HEK293 (cell line): ENCODE data around the gene ALG12.
A peak's percentile ranks its signal among the peaks of the same experiment; 100 is the strongest.

Experiments
- HOXA7 ChIP-seq: sonication (generic); formaldehyde crosslinking; IDR thresholded peaks from 2 replicates; pipeline ENCODE4 v1.8.1; 2022; ENCODE audit warnings: missing genetic modification reagents, borderline replicate concordance
- SP7 ChIP-seq: fragments of 450-650 bp; formaldehyde crosslinking; IDR thresholded peaks from 2 replicates; pipeline ENCODE4 v1.5.1; 2016; ENCODE audit warnings: missing biosample characterization, missing genetic modification characterization
- TSHZ1 ChIP-seq: fragments of 450-650 bp; formaldehyde crosslinking; IDR thresholded peaks from 2 replicates; pipeline ENCODE4 v1.5.1; 2016; ENCODE audit warnings: missing biosample characterization, missing genetic modification characterization, borderline replicate concordance
- YY2 ChIP-seq: fragments of 450-650 bp; formaldehyde crosslinking; IDR thresholded peaks from 2 replicates; pipeline ENCODE4 v1.5.1; 2016; ENCODE audit warnings: missing biosample characterization, missing genetic modification characterization
- ZBTB11 ChIP-seq: fragments of 450-650 bp; formaldehyde crosslinking; conservative IDR thresholded peaks from 2 replicates; pipeline ENCODE4 v1.5.1; 2016; ENCODE audit warnings: low read depth, missing biosample characterization, missing genetic modification characterization
- ZBTB17 ChIP-seq: fragments of 450-650 bp; formaldehyde crosslinking; IDR thresholded peaks from 2 replicates; pipeline ENCODE4 v1.5.1; 2016; ENCODE audit warnings: missing biosample characterization, missing genetic modification characterization
- ZBTB20 ChIP-seq: fragments of 450-650 bp; formaldehyde crosslinking; IDR thresholded peaks from 2 replicates; pipeline ENCODE4 v1.5.1; 2016; ENCODE audit warnings: missing biosample characterization, missing genetic modification characterization
- ZBTB26 ChIP-seq: fragments of 450-650 bp; formaldehyde crosslinking; optimal IDR thresholded peaks from 2 replicates; pipeline ENCODE3; 2016; ENCODE audit warnings: missing biosample characterization, mild to moderate bottlenecking, missing genetic modification characterization
- ZIC2 ChIP-seq: fragments of 450-650 bp; formaldehyde crosslinking; IDR thresholded peaks from 2 replicates; pipeline ENCODE4 v1.5.1; 2016; ENCODE audit warnings: missing biosample characterization, missing genetic modification characterization
- ZNF280C ChIP-seq: fragments of 450-650 bp; formaldehyde crosslinking; IDR thresholded peaks from 2 replicates; pipeline ENCODE4 v1.5.1; 2016; ENCODE audit warnings: missing biosample characterization, missing genetic modification characterization
- ZNF335 ChIP-seq: fragments of 450-650 bp; formaldehyde crosslinking; conservative IDR thresholded peaks from 2 replicates; pipeline ENCODE4 v1.5.1; 2016; ENCODE audit warnings: missing biosample characterization, missing genetic modification characterization
- ZNF341 ChIP-seq: fragments of 450-650 bp; formaldehyde crosslinking; IDR thresholded peaks from 2 replicates; pipeline ENCODE4; 2016; ENCODE audit warnings: low read depth, missing biosample characterization, missing genetic modification characterization
- ZNF354C ChIP-seq: fragments of 450-650 bp; formaldehyde crosslinking; IDR thresholded peaks from 2 replicates; pipeline ENCODE4 v1.5.1; 2016; ENCODE audit warnings: missing biosample characterization, missing genetic modification characterization, low read depth, borderline replicate concordance
- ZNF416 ChIP-seq: fragments of 450-650 bp; formaldehyde crosslinking; IDR thresholded peaks from 2 replicates; pipeline ENCODE4 v1.5.1; 2016; ENCODE audit warnings: missing biosample characterization, missing genetic modification characterization
- ZNF521 ChIP-seq: fragments of 450-650 bp; formaldehyde crosslinking; IDR thresholded peaks from 2 replicates; pipeline ENCODE4 v1.5.1; 2017; ENCODE audit warnings: missing biosample characterization, mild to moderate bottlenecking, missing genetic modification characterization
- ZNF580 ChIP-seq: fragments of 450-650 bp; formaldehyde crosslinking; IDR thresholded peaks from 2 replicates; pipeline ENCODE4 v1.5.1; 2016; ENCODE audit warnings: missing biosample characterization, missing genetic modification characterization
- ZNF660 ChIP-seq: fragments of 450-650 bp; IDR thresholded peaks from 2 replicates; pipeline ENCODE4 v1.5.1; 2018; ENCODE audit warnings: missing biosample characterization, mild to moderate bottlenecking, missing genetic modification characterization
- ZNF670 ChIP-seq: fragments of 450-650 bp; formaldehyde crosslinking; IDR thresholded peaks from 2 replicates; pipeline ENCODE4 v1.5.1; 2016; ENCODE audit warnings: missing biosample characterization, missing genetic modification characterization, low read depth
- ZNF677 ChIP-seq: fragments of 450-650 bp; IDR thresholded peaks from 2 replicates; pipeline ENCODE4 v1.5.0; 2018; ENCODE audit warnings: missing biosample characterization, mild to moderate bottlenecking, missing genetic modification characterization, moderate library complexity
- ZNF76 ChIP-seq: fragments of 450-650 bp; formaldehyde crosslinking; IDR thresholded peaks from 2 replicates; pipeline ENCODE4; 2016; ENCODE audit warnings: low read depth, missing biosample characterization, missing genetic modification characterization, borderline replicate concordance
- ZNF777 ChIP-seq: fragments of 450-650 bp; formaldehyde crosslinking; IDR thresholded peaks from 2 replicates; pipeline ENCODE4 v1.5.1; 2017; ENCODE audit warnings: missing biosample characterization, missing genetic modification characterization, borderline replicate concordance
- ZNF837 ChIP-seq: fragments of 450-650 bp; formaldehyde crosslinking; IDR thresholded peaks from 2 replicates; pipeline ENCODE4 v1.5.1; 2016; ENCODE audit warnings: missing biosample characterization, missing genetic modification characterization
- ZSCAN18 ChIP-seq: fragments of 450-650 bp; formaldehyde crosslinking; IDR thresholded peaks from 2 replicates; pipeline ENCODE4 v1.5.1; 2016; ENCODE audit warnings: missing biosample characterization, missing genetic modification characterization
- ZSCAN5A ChIP-seq: fragments of 450-650 bp; formaldehyde crosslinking; IDR thresholded peaks from 2 replicates; pipeline ENCODE4 v1.5.1; 2016; ENCODE audit warnings: missing biosample characterization, missing genetic modification characterization

The ALG12 gene

GRCh38 chr22:49917974-49918910 is at the start of gene ALG12, which contains the start of gene CRELD2 (continued):
- no peak for TF ChIP-seq ZNF670
- peak; percentile 68 for TF ChIP-seq YY2 (tag by site-specific recombination)
- peak; percentile 32; the same call in 1 of the 2 replicates for TF ChIP-seq ZNF341 (tag by site-specific recombination)
- TF ChIP-seq ZNF580 (tag by site-specific recombination), result no peak
- no peak for TF ChIP-seq ZNF280C
- peak; percentile 33; the same call in 1 of the 2 replicates for TF ChIP-seq ZBTB17 (tag by site-specific recombination)
- TF ChIP-seq HOXA7 (CRISPR knock-in tag), result no peak
- 0 out of 2 replicates have a peak, but pooled peaks have one; percentile 28 for TF ChIP-seq ZSCAN5A (tag by site-specific recombination)
- TF ChIP-seq ZNF416 (tag by site-specific recombination), result no peak
- TF ChIP-seq ZBTB11, result peak; percentile 73
- no peak for TF ChIP-seq ZNF521 (tag by site-specific recombination)
- no peak for TF ChIP-seq ZIC2 (tag by site-specific recombination)
- peak; percentile 72 for TF ChIP-seq ZBTB20 (tag by site-specific recombination)
- TF ChIP-seq ZNF837 (tag by site-specific recombination), result no peak
- peak; percentile 96 for TF ChIP-seq ZBTB26 (tag by site-specific recombination)
- TF ChIP-seq ZNF76 (tag by site-specific recombination), result peak; percentile 78; the same call in 1 of the 2 replicates
- no peak for TF ChIP-seq ZNF354C
- TF ChIP-seq ZNF777, result no peak
- TF ChIP-seq ZSCAN18, result 0 out of 2 replicates have a peak, but pooled peaks have one; percentile 26
- peak; percentile 32; the same call in 1 of the 2 replicates for TF ChIP-seq ZNF677
- peak; percentile 44; the same call in 1 of the 2 replicates for TF ChIP-seq SP7 (tag by site-specific recombination)
- TF ChIP-seq TSHZ1 (tag by site-specific recombination), result no peak
- peak; percentile 21; the same call in 1 of the 2 replicates for TF ChIP-seq ZNF660 (tag by site-specific recombination)
- TF ChIP-seq ZNF335 (tag by site-specific recombination), result peak; percentile 83
